ENCODE data around the gene CYP2U1. TPM values are rescaled to one million over a fixed set of nuclear protein-coding genes. Genes with fewer than 3 reads are reported as not detected.

CYP2U1 gene
- total and polyA plus RNA-seq, 4 donors: 1.9 to 7.3 (median 3.8) TPM

DNA sequence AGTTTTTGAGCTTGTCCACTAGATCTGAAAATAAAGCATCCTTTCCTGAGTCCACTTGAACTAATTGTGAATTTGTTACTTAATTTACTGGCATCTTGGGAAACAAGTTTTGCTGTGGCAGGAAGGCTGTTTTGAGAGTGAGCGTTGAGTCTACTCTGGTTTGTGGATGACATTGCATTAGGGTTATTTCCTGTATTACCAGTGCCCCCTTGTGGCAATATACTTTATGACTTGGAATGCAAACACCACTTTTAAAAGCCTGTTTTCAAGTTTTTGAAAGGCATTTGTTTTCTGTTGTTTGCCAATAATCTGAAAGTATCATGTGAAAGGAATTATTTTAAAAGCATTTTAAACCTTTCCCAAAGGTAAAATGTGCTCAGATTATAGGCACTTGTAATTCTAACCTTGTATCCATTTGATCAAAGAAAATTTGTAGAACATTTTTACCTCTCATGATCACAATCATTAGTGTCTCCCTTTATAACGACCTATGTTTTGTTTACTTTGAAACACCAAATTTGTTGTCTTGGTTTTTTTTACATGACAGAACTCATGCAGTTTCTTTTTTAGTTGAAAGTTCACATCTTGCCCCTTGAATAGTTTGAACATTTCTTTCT lies 18.0 kb upstream of the CYP2U1 start:
- ATAC-seq (ENCODE audit: insufficient read depth, low FRiP score) (peak; percentile 83), DNase-seq (peak in 2 of 3 donors; percentile 81 to 85)
- WGBS, 2 donors: 18 to 30% methylated on average over 2 of the region's 2 CpGs

DNA sequence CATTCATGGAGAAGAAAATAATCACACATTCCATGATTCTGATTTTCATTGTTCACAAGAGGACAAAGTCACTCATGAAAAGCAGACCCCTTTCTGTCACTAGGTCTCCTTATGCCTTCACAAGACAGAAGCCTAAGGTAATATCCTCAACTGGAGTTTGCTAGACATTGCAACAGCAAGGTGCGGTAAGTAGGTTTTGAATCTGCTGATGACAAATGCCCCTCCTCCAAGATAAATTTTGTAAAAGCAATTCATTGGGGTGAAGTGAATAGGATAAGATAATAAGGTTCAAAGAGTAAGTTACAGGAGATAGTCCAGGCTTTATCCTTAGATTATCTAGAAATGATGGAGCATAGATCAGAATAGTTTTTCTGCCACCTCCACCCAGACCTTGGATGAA lies 16.1 kb upstream of the CYP2U1 start:
- WGBS, 2 donors: 83 to 98% methylated on average over 1 of the region's 1 CpG

More for the DNA sequence above, 18.0 kb upstream of the CYP2U1 start:
- no peaks in the 10 kb centered on the region for H3K4me1 ChIP-seq (ENCODE audit: control insufficient read depth in 5 of 5, insufficient read depth in 5 of 5, low read length in 5 of 5)
- TF ChIP-seq, protein P1, sequence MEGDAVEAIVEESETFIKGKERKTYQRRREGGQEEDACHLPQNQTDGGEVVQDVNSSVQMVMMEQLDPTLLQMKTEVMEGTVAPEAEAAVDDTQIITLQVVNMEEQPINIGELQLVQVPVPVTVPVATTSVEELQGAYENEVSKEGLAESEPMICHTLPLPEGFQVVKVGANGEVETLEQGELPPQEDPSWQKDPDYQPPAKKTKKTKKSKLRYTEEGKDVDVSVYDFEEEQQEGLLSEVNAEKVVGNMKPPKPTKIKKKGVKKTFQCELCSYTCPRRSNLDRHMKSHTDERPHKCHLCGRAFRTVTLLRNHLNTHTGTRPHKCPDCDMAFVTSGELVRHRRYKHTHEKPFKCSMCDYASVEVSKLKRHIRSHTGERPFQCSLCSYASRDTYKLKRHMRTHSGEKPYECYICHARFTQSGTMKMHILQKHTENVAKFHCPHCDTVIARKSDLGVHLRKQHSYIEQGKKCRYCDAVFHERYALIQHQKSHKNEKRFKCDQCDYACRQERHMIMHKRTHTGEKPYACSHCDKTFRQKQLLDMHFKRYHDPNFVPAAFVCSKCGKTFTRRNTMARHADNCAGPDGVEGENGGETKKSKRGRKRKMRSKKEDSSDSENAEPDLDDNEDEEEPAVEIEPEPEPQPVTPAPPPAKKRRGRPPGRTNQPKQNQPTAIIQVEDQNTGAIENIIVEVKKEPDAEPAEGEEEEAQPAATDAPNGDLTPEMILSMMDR (IDR thresholded peaks at IDR 0.05; ENCODE audit: control extremely low read depth, extremely low read depth): peak; percentile 74
- H3K9me3 ChIP-seq (ENCODE audit: control insufficient read depth in 4 of 4, insufficient read depth in 3 of 4, low read length in 3 of 4): no peaks in the 10 kb centered on the region
- H3K4me3 ChIP-seq: no peak overlapping the region
- peaks cover 0 to 23% (median 2%) of the 10 kb centered on the region in 4 donors for H3K36me3 ChIP-seq (ENCODE audit: control insufficient read depth in 4 of 4, insufficient read depth in 4 of 4, low read length in 4 of 4)
- H3K27ac ChIP-seq (ENCODE audit: low read depth in 1 of 2, low read length in 1 of 2): no peak overlapping the region
- H3K27me3 ChIP-seq (ENCODE audit: control insufficient read depth in 3 of 3, insufficient read depth in 3 of 3, low read length in 2 of 3): no peaks in the 10 kb centered on the region
- H3K9ac ChIP-seq (ENCODE audit: insufficient read depth in 1 of 2, low read length in 2 of 2): peak overlapping the region in 1 of 2 donors; percentile 2

DNA sequence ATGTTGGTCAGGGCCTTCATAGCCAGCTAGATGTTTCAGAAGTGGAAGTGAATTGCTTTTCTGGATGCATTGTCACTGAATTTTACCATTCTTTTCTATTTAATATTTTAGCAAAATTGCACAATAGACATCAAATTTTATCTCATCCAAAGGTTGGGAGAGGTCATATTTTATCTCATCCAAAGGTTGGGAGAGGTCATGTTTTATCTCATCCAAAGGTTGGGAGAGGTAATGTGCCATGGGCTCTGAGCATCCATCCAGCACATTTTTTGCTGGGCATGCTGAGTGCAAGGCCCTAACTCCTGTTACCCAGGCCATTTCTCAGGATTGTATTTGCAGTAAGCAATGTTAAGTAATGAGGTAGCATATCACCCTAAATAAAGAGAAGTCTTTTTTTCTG lies 14.7 kb upstream of the CYP2U1 start:
- peaks cover 0 to 19% (median 0%) of the 10 kb centered on the region in 4 donors for H3K36me3 ChIP-seq (ENCODE audit: control insufficient read depth in 4 of 4, insufficient read depth in 4 of 4, low read length in 4 of 4)
- DNase-seq: no peak
- no peaks in the 10 kb centered on the region for H3K9me3 ChIP-seq (ENCODE audit: control insufficient read depth in 4 of 4, insufficient read depth in 3 of 4, low read length in 3 of 4)
- no peaks in the 10 kb centered on the region for H3K4me1 ChIP-seq (ENCODE audit: control insufficient read depth in 5 of 5, insufficient read depth in 5 of 5, low read length in 5 of 5)
- no peak overlapping the region for H3K9ac ChIP-seq (ENCODE audit: insufficient read depth in 1 of 2, low read length in 2 of 2)
- no peak overlapping the region for H3K27ac ChIP-seq (ENCODE audit: low read depth in 1 of 2, low read length in 1 of 2)
- TF ChIP-seq, protein P1 (IDR thresholded peaks at IDR 0.05; ENCODE audit: control extremely low read depth, extremely low read depth): no peak
- ATAC-seq (ENCODE audit: insufficient read depth, low FRiP score): no peak
- no peak overlapping the region for H3K4me3 ChIP-seq
- H3K27me3 ChIP-seq (ENCODE audit: control insufficient read depth in 3 of 3, insufficient read depth in 3 of 3, low read length in 2 of 3): no peaks in the 10 kb centered on the region

More for the DNA sequence above, 16.1 kb upstream of the CYP2U1 start:
- Histone ChIP-seq H3K27me3 (ENCODE audit: control insufficient read depth in 3 of 3, insufficient read depth in 3 of 3, low read length in 2 of 3) (no peaks in the 10 kb centered on the region), H3K4me1 (ENCODE audit: control insufficient read depth in 5 of 5, insufficient read depth in 5 of 5, low read length in 5 of 5) (no peaks in the 10 kb centered on the region), H3K36me3 (ENCODE audit: control insufficient read depth in 4 of 4, insufficient read depth in 4 of 4, low read length in 4 of 4) (peaks cover 0 to 20% (median under 1%) of the 10 kb centered on the region in 4 donors), H3K4me3 (no peak overlapping the region), H3K9ac (ENCODE audit: insufficient read depth in 1 of 2, low read length in 2 of 2) (no peak overlapping the region), H3K27ac (ENCODE audit: low read depth in 1 of 2, low read length in 1 of 2) (no peak overlapping the region), H3K9me3 (ENCODE audit: control insufficient read depth in 4 of 4, insufficient read depth in 3 of 4, low read length in 3 of 4) (no peaks in the 10 kb centered on the region)
- no peak for ATAC-seq (ENCODE audit: insufficient read depth, low FRiP score)
- no peak for DNase-seq
- TF ChIP-seq, protein P1 (IDR thresholded peaks at IDR 0.05; ENCODE audit: control extremely low read depth, extremely low read depth): no peak

DNA sequence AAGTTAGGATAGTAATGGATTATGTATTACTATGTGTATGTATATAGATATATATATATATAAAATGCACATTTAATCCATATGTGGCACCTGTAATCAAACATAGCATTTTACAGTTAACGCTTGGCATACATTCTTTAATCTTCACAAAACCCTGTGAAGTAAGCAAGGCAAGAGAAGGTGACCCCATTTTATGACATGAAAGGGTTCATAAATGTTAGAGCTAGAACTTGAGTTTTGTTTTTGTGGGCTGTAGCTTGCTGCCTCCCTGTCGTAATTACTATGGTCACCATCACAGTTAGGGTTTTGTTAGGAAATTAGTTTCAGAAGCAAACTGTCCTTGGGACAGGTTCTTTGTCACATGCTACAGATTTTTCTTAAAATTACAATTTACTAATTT lies 13.8 kb upstream of the CYP2U1 start:
- TF ChIP-seq, protein P1 (IDR thresholded peaks at IDR 0.05; ENCODE audit: control extremely low read depth, extremely low read depth): no peak
- 94 to 98% methylated on average over 2 of the region's 2 CpGs for WGBS, 2 donors
- H3K27ac ChIP-seq (ENCODE audit: low read depth in 1 of 2, low read length in 1 of 2): no peak overlapping the region
- H3K36me3 ChIP-seq (ENCODE audit: control insufficient read depth in 4 of 4, insufficient read depth in 4 of 4, low read length in 4 of 4): peaks cover 0 to 19% (median 0%) of the 10 kb centered on the region in 4 donors
- no peaks in the 10 kb centered on the region for H3K9me3 ChIP-seq (ENCODE audit: control insufficient read depth in 4 of 4, insufficient read depth in 3 of 4, low read length in 3 of 4)
- DNase-seq (no peak), ATAC-seq (ENCODE audit: insufficient read depth, low FRiP score) (no peak)
- no peaks in the 10 kb centered on the region for H3K27me3 ChIP-seq (ENCODE audit: control insufficient read depth in 3 of 3, insufficient read depth in 3 of 3, low read length in 2 of 3)
- H3K4me1 ChIP-seq (ENCODE audit: control insufficient read depth in 5 of 5, insufficient read depth in 5 of 5, low read length in 5 of 5): no peaks in the 10 kb centered on the region
- H3K4me3 ChIP-seq: no peak overlapping the region
- no peak overlapping the region for H3K9ac ChIP-seq (ENCODE audit: insufficient read depth in 1 of 2, low read length in 2 of 2)

All from lung (tissue), 12 donors.